Tibial nerve (tissue), 3 donors: ENCODE results near the gene ATP8A2.

Source experiments
- CTCF ChIP-seq, 5 experiments: fragments of 200-600 bp in 3 of 5; fragments of 450-650 bp in 2 of 5; sonication (generic) in 3 of 5; IDR thresholded peaks; one replicate each; pipeline ENCODE4 v1.5.1; 2016 to 2019; ENCODE audit warnings: antibody characterized with exemption in 5 of 5, mild to moderate bottlenecking in 3 of 5, moderate library complexity in 2 of 5
- POLR2A ChIP-seq, 2 donors: fragments of 450-650 bp; IDR thresholded peaks; one replicate each; pipeline ENCODE4 v1.6.1; 2017; ENCODE audit warnings: antibody characterized with exemption in 2 of 2, mild to moderate bottlenecking in 2 of 2, moderate library complexity in 2 of 2

- TF ChIP-seq POLR2A (IDR thresholded peaks at IDR 0.05) = no peak
- TF ChIP-seq CTCF (IDR thresholded peaks at IDR 0.05) = no peak
Observed at GRCh38 chr13:25372284-25373081, 709 bp downstream of the ATP8A2 start.
